GM18868 (cell line): ENCODE data around the gene PIEZO1.

ENCODE experiments used
- ATAC-seq: cut with Tn5 transposase; IDR thresholded peaks from one replicate; pipeline ENCODE4 v1.9.1; 2021; ENCODE audit warnings: mild to moderate bottlenecking, moderate library complexity; ENCODE audit not compliant: unreplicated experiment

PIEZO1 gene

DNA sequence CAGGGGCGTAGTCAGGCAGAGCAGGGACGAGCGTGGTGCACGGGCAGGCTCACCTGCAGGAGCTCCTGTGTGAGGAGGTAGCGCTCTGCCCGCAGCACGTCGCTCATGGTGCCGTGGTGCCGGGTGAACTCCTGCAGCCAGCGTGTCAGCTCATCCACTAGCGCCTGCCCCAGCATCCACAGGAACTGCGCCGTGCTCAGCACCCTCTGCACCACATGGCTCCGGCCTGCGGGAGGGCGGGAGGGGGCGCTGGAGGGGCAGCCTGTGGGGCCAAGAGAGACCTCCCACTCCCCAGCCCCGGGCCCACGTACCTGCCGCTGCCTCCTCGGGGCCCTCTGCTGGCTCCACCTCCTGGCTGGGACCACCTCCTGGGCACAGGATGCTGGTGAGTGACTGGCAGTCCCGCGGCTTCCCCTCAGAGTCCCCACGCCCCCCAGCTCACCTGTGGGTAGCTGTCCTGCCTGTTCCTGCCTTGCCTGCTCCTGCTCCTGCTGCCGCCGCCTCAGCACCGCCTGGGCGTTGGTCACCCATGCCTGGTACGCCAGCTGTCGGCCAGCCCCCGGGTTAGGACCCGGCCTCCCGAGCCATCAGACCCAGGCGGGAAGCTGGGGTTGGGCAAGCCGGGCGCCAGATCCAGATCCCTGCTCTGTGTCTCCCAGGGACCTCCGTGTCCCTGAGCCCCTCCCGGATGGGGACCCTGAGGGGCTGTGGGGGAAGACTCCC lies 62.1 kb downstream of the PIEZO1 start:
- ATAC-seq = no peak

DNA sequence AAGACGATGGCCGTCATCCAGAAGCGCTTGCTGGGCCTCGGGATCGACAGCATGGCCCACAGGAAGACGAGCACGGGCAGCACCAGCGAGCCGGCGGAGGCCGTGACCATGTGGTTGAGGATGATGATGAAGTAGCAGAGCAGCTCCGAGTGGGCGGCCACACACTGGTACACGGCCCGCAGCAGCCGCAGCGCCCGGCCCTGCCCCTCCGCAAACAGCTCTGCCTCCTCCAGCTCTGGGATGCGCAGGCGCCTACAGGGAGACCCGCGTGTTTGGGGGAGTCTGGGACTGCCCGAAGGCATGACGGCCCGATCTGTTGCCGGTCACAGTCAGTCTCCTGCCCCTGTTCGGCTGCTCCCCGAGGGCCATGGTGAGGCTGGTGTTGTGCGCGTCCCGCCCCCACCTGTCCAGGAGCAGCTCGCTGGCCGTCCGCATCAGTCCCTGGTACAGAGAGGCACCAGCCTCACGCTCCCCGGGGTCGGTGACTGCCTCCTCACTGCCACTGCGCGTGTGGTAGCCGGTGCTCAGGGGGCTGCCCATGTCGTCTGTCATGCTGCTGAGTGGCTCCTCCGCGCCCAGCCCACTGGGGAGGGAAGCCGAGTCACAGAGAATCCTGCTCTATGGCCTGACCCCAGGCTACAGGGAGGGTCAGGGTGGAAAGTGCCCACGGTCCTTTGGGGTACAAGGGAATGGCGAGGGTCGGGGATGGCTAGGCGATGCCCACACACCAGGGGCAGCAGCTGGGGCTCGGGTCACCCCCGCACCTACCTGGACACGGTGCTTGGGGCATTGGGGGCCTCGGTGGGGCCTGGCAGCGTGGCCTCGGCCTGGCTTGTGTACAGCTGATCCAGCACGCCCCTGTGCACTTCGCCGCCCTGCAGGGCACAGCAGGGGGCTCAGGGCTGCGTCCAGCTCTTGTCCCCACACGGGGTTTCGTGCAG lies 62.9 kb downstream of the PIEZO1 start:
- no peak for ATAC-seq

DNA sequence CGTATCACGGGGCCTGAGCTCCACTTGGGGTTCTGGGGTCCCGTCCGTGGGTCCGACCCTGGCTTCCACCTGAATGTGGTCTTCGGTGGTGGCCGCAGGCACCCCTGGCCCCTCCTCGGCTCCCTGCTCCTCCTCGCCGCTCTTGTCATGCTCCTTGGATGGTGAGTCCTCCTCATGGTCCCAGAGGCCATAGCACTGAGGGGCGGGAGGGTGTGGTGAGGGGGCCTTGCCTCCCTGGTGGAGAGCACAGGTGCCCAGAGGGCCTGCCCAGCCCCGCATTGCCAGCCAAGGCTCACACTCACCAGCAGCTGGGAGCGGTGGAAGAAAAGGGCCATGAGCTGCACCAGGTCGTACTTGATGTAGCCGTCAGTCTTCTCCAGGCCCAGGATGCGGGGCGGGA lies 63.8 kb downstream of the PIEZO1 start:
- no peak for ATAC-seq

DNA sequence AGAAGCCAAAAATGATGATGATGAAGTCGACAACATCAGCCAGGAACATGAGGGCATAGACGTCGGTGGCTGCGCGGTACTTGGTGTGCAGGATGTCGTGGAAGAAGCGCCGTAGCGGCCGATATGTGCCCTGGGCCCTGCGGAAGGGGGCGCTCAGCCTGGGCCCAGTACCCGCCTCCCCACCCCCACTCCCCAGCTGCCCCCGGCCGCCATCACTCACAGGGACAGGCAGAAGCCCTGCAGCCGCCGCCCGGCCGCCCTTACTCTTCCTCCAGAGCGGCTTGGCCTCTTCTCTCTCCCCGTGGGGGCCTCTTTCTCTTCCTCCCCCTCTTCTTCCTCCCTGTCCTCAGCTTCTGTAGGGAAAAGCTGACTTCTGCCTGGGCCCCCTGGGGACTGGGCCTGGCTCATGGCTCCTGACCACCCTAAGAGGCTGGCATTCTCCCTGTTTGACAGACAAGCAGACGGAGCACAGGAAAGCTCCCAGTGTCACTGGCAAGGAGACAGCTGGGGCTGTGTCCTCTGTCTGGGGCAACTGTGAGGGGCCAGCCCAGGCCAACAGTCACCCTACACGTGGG lies 64.5 kb downstream of the PIEZO1 start:
- ATAC-seq = no peak

DNA sequence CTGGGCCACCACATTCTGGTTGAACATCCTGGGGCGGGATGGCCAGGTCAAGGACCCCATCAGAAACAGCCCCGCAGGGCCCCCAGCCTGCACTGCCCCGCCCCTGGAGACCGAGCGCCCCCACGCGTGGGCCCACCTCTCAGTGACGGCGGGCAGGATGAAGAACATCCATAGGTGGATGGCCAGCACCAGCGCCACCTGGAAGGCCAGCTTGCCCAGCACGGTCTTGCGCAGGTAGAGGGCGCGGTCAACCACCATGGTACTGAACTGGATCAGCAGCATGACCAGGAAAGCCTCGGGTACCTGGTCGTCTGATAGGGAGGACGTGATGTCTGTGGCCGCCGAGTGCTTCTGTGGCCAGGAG lies 65.1 kb downstream of the PIEZO1 start:
- ATAC-seq = no peak

DNA sequence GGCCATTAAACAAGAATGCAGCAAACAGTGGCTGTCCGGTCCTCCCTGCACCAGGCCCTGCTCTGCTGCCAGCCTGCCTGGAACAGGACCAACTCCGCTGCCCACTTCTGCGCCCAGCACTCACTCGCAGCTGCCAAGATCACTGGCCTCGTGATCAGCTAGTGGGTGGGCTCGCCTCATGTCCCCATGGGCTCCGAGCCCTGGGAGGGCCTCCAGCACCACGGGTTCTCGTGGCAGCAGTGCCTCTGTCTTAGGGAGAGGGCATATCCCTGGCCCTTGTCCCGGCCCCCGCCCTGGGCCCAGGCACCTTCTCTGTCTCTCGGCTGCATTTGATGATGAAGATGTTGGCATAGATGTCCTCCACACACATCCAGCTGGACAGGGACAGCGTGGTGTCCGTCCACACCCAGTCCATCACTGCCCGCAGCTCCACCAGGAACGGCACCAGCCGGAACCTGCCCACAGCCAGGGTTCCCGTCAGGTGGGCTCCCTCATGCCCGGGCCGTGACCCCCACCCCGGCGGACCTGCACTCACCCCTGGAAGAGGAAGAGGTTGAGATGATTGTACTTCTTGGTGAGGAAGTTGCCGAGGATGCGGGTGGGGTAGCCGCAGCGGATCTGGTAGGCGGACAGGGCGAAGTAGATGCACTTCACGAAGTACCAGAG lies 65.6 kb downstream of the PIEZO1 start:
- ATAC-seq = no peak

DNA sequence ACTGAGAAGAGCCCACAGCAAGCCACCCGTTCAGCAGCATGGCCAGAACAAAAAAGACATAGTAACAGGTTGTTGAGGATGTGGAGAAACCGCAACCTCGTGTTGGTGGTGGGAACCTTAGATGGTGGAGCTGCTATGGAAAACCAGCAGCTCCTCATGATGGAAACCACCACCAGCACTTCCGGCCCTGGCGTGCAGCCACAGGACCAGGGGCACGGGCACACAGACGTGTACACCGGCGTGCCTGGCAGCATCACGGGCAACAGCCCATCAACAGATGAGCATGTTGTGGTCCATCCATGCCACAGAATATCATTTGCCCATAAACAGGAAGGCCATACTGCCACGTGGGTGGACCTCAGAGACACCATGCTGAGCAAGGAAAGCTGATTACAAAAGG lies 66.8 kb downstream of the PIEZO1 start:
- no peak for ATAC-seq

DNA sequence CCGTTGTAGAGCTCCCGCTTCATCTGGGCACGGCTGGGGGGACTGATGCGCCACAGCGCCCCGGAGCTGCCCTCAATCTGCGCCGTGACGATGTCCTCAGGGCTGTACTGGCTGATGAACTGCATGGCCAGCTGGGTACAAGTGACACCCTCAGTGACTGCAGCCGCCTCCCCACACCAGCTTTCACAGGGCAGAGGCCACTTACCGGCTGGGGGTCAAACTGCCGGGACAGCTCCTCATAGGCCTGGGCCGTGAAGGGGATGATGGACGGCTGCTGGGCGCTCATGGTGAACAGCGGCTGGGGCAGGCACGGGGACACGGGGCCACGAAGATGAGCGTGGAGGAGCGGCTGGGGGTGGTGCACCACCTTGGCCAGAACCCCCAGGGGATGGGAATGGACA lies 68.4 kb downstream of the PIEZO1 start:
- no peak for ATAC-seq

DNA sequence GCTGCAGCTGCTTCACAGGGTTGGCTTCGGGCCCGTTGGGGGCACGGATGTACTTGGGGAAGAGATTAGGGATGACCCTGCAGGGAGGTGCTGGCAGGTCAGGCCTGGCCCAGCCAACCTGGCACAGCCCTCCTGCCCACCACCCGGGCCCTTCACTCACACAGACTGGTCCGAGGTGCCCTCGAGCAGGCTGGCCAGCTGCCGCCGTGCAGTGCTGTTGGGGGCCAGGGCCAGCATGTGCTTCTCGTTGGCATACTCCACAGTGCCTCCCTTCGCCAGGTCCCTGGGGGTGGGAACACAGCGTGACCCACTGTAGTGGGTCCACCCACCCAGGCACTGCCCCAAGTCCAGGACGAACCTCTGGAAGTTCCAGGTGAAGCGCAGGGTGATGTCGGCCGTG lies 68.8 kb downstream of the PIEZO1 start:
- no peak for ATAC-seq

DNA sequence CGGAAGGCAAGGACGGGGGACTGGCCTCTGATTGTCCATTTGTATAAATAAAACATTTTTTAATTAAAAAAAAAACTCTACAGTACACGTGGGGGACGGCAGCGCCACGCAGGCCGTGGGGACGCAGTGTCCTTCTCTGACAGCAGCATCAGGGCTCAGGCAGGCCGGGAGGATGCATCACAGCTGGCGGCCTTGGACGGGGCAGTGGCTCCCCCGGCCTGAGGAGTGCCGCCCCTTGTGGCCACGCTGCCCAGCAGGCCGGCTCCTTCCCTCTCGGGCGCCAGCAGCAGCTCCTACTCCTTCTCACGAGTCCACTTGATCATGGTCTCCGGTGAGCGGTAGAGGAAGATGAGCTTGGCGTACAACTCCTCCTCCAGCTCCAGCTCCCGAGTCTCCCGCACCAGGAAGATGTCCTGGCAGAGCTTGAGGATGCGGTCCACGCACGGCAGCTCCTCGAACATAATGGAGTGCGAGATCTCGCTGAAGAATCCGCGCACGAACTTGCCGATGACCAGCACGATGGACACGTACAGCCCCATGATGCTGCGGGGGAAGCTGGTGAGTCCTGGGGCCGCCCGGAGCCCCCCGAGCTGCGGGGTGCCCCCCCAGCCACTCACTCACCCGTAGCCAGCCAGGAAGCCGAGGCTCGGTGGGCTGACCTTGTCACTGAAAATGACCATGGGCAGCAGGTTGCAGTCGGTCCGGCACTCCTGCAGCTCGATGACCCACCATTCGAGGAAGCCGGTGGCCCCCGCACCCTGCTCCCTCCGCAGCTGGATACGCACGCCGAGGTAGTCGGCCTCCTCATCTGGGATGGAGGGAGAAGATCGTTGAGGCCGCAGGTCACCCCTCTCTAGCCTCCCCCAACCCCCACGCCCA lies 69.5 kb downstream of the PIEZO1 start:
- no peak for ATAC-seq

DNA sequence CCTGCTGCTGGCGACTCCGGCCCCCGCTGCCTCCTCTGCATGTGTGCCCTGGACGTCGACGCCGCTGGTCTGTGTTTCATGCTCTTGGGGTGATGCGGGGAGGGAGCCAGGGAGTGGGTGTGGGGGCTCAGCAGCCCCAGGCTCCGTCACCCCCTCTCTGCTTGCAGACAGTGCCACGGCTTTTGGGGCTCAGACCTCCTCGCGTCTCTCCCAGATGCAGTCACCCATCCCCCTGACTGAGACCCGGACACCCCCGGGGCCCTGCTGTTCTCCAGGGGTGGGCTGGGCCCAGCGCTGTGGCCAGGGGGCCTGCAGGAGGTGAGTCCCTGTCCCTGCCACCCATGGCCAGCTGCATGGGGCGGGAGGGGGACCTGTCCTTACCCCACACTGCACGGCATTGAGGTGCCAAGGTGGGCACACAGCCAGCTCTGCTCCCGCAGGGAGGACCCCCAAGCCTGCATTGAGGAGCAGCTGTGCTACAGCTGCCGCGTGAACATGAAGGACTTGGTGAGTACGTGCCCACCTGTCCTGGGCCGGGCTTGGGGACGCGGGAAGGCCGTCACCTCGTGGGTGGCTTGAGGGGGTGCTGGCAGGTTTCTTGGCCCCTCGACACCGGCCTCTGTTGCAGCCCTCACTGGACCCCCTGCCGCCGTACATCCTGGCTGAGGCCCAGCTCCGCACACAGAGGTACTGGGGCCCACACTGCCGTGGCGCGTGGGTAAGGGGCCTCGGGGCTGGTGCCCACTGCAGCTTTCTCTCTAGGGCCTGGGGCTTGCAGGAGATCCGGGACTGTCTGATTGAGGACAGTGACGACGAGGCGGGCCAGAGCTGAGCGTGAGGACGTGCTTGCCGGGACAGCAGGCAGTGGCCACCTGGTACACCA lies 70.4 kb downstream of the PIEZO1 start:
- ATAC-seq = no peak

DNA sequence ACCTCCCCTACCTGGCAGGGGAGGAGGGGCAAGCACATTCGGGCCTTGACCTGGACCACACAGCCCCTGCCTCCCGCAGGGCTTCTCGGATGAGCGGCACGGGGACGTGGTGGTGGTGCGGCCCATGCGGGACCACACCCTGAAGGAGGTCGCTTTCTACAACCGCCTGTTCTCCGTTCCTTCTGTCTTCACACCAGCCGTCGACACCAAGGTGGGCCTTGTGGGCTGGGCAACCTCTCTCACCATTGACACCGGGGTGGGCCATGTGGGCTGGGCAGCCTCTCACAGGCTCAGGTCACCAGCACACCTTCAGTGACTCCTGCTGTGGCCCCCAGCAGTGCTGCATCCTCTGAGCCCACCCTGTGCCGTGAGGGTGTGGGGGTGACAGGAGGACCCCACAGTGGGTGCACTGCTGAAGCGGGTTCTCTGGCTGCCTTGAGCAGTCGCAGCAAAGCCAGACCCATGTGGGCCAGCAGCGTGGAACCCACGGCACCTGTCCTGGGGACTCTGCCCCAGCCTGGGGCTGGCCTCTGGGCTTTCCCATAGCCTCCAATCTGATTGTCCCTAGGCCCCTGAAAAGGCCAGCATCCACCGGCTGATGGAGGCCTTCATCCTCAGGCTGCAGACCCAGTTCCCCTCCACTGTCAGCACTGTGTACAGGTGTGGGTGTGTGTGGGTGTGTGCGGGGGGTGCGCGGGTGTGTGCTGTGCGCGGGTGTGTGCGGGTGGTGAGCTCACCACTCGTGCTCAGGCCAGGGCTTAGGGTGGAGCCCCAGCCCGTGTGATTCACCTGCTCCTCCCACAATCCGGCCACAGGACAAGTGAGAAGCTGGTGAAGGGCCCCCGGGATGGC lies 71.2 kb downstream of the PIEZO1 start:
- ATAC-seq = no peak

DNA sequence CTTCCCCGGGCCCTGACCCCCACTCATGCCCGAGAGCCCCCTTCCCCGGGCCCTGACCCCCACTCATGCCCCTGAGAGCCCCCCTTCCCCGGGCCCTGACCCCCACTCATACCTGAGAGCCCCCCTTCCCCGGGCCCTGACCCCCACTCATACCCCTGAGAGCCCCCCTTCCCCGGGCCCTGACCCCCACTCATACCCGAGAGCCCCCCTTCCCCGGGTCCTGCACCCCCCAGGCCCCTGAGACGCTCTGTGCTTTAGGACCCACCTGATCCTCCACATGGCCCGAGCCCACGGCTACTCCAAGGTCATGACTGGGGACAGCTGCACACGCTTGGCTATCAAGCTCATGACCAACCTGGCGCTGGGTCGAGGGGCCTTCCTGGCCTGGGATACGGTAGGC lies 72.0 kb downstream of the PIEZO1 start:
- ATAC-seq = no peak

DNA sequence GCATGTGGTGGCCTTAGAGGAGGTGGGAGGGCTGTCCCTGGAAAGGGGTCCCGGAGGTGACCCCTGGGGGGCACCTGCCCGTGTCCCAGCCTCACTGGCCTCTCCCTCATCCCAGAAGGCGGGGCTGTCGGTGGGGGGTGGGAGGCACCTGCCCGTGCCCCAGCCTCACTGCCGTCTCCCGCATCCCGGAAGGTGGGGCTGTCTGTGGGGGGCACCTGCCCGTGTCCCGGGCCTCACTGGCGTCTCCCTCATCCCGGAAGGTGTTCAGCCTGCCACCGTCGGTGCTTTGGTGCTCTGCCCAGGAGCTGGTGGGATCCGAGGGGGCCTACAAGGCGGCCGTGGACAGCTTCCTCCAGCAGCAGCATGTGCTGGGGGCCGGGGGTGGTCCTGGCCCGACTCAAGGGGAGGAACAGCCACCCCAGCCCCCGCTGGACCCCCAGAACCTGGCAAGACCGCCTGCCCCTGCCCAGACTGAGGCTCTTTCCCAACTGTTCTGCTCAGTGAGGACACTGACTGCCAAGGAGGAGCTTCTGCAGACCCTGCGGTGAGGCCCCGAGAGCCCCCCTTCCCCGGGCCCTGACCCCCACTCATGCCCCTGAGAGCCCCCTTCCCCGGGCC lies 72.5 kb downstream of the PIEZO1 start:
- no peak for ATAC-seq

DNA sequence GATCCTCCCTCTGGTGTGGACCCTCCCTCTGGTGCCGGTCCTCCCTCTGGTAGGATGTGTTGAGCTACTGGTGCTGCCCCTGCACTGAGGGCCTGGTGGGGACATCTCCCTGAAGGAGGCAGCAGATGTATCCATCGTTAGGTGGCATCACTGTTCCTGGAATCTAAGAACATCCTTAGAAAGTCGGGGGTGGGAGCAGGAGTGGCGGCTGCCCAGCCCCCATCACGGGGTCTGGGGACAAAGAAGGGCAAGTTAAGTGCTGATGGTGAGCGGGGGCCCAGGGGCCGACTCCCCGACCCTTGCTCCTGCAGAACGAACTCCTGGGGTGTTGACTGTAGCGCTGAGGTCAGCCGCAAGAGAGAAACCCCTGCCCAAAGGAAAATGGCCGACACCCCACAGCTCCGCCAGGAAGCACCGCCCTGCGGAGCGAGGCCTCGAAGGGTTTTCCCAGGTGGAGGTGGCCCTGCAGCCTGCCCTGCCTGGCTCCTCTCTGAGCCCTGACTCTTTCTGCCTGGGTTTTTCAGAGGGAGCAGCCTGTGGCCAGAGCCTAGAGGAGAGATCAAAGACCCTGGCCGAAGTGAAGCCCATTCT lies 73.2 kb downstream of the PIEZO1 start:
- ATAC-seq = no peak

DNA sequence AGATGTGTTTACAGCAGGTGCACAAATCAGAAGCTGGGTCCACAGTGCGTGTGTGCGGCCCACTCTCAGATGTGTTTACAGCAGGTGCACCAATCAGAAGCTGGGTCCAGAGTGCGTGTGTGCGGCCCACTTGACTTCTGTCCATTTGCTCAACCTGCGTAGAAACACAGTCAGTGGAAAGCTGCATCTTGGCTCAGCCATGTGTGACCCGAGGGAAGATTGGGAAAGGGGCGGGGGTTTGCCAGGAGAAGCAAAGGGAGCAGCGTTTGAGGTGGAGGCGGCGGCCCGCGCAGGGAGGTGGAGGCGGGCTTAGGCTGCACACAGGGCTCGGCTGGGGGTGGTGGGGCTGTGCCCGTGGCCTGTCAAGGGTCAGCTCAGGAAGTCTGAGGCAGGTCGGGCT lies 74.5 kb downstream of the PIEZO1 start:
- ATAC-seq = no peak

DNA sequence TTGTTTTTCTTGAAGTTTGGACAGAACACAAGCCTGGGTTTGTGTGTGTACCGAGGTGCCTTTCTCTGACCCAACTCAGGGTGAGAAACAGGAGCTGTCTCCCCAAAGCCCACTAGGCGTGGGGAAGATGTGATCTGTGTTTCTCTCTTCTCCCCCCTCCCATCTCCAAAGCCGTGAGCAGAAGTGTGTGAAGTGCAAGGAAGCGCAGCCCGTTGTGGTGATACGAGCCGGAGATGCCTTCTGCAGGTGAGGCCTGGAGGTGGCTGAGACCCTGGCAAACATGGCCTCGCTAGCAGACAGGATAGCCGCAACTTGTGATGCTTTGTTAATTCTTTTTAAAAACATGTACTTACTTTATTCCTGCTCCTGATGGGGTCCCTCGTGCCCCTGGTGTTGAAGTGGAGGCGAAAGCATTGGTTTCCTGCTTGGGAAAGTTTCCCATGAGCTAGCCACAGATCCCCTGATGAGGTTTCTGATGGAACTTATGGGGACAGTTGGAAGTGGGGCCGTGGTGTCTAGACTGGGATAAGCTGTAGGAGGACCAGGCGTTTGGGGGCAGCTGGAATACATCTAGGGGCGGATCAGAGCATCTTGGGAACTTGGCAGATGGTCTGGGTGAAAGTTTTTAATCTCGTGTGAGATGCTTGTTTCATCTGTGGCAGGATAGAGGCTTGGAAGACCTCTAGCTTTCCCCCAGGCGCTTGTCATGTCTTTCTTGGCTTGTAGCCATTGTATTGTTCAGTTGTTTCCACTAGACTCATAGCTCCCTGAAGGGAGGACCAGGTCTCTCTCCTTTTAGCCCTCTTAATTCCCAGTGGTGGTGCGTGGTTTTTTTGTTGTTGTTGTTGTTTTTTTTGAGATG lies 77.8 kb downstream of the PIEZO1 start:
- ATAC-seq = no peak
